Measurements from ENCODE around the gene SCRN2.

DNA sequence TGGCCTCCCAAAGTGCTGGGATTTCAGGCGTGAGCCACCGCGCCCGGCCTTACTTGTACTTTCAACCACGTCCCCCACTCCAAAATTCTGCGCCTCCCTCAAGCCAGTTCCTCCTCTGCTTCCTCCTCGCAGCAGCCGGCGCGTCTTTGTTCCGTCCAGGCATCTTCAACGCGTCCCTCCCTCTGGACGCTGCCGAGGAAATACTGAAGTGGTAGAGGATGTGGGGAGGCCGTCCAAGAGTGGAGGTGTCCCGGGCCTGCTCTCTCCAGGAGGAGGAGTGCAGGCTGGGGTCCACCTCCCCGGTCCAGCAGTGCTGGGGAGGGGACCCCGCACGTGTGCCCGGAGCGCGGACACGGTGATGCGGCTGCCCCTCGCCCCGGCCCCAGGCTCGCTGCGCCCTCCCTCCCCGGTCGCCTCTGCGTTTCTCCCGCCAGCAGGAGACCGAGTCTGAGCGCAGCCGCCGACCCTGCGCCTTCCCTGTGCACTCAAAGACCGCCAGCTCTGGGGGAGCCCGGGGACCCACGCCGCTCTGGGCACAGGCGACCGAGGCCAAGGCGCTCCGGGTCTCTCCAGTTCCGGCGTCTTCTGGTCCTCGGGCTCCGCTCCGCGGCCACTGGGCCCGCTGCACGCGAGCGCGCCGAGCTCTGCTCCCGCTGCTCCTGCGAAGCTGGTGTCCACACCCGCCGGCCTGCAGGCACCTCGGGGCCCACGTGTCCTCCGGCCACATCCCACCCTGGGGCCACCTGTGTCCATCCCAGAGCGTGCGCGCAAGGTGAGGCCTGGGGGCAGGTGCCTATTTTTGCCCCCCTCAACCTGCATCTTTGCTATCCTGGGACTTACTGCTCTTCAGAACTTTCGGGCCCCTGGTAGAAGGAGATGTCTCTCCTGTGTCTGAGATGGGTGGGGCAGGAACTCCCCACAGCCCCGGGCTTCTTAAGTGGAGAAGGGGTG lies 51.2 kb downstream of the SCRN2 start:
- TF ChIP-seq, protein P1, sequence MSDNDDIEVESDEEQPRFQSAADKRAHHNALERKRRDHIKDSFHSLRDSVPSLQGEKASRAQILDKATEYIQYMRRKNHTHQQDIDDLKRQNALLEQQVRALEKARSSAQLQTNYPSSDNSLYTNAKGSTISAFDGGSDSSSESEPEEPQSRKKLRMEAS (IDR thresholded peaks at IDR 0.05): peak; percentile 69
- TF ChIP-seq SP2 (IDR thresholded peaks at IDR 0.05; ENCODE audit: low read length): no peak
- TF ChIP-seq, protein P2, sequence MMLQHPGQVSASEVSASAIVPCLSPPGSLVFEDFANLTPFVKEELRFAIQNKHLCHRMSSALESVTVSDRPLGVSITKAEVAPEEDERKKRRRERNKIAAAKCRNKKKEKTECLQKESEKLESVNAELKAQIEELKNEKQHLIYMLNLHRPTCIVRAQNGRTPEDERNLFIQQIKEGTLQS (IDR thresholded peaks at IDR 0.05; ENCODE audit: insufficient read depth, low read depth, low read length): no peak
- peak; percentile 37 for TF ChIP-seq RNF2 (IDR thresholded peaks at IDR 0.05; ENCODE audit: borderline replicate concordance, low read depth, low read length, missing control alignments, poor library complexity, severe bottlenecking)
- TF ChIP-seq CBX5 (IDR thresholded peaks at IDR 0.05; ENCODE audit: low read depth, low read length): no peak
- TF ChIP-seq, protein P3, sequence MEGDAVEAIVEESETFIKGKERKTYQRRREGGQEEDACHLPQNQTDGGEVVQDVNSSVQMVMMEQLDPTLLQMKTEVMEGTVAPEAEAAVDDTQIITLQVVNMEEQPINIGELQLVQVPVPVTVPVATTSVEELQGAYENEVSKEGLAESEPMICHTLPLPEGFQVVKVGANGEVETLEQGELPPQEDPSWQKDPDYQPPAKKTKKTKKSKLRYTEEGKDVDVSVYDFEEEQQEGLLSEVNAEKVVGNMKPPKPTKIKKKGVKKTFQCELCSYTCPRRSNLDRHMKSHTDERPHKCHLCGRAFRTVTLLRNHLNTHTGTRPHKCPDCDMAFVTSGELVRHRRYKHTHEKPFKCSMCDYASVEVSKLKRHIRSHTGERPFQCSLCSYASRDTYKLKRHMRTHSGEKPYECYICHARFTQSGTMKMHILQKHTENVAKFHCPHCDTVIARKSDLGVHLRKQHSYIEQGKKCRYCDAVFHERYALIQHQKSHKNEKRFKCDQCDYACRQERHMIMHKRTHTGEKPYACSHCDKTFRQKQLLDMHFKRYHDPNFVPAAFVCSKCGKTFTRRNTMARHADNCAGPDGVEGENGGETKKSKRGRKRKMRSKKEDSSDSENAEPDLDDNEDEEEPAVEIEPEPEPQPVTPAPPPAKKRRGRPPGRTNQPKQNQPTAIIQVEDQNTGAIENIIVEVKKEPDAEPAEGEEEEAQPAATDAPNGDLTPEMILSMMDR (IDR thresholded peaks at IDR 0.05; ENCODE audit: control extremely low read depth in 1 of 3, insufficient read depth in 1 of 3, low read depth in 1 of 3, low read length in 3 of 3): peak; percentile 52 to 59 (median 54)
- no peak for TF ChIP-seq TEAD4 (IDR thresholded peaks at IDR 0.05; ENCODE audit: low read depth, low read length)
- TF ChIP-seq POLR2A (IDR thresholded peaks at IDR 0.05; ENCODE audit: control extremely low read depth in 1 of 2, low read depth in 2 of 2, low read length in 2 of 2): no peak
- TF ChIP-seq CEBPB (IDR thresholded peaks at IDR 0.05; ENCODE audit: low read depth, low read length): 0 out of 2 replicates have a peak, but pooled peaks have one; percentile 4

All from H1 (cell line).